HFFc6 (cell line): ENCODE measurements around the gene PSD2. TPM values are rescaled to one million over a fixed set of nuclear protein-coding genes. Genes with fewer than 3 reads are reported as not detected.

ENCODE experiments used
- DNase-seq: peaks from one replicate; pipeline ENCODE4 v3.0.0-alpha.2; 2018
- H3K27ac Mint-ChIP-seq: 2 replicates; pipeline ENCODE4 v1.8.0; 2020; ENCODE audit warnings: mild to moderate bottlenecking, mixed read lengths
- H3K27me3 Mint-ChIP-seq: 2 replicates; pipeline ENCODE4 v1.8.0; 2021; ENCODE audit warnings: mild to moderate bottlenecking, moderate library complexity, mixed read lengths; ENCODE audit not compliant: insufficient read depth
- H3K36me3 Mint-ChIP-seq: 2 replicates; pipeline ENCODE4 v1.8.0; 2021; ENCODE audit warnings: low read depth, mixed read lengths
- H3K4me1 Mint-ChIP-seq: 2 replicates; pipeline ENCODE4 v1.8.0; 2020; ENCODE audit warnings: low read depth, mixed read lengths
- H3K4me3 Mint-ChIP-seq: 2 replicates; pipeline ENCODE4 v1.8.0; 2020; ENCODE audit warnings: mild to moderate bottlenecking, moderate library complexity, mixed read lengths
- H3K9me3 Mint-ChIP-seq: 2 replicates; pipeline ENCODE4 v1.8.0; 2020; ENCODE audit warnings: mild to moderate bottlenecking, mixed read lengths
- total RNA-seq, 6 experiments: library from RNA; stranded (reverse); fragmentation: NEBNext Ultra II Directional; extraction: Animal tissue kit (Norgen Biotek cat#: 25700); gene quantifications; 2 replicates in 1 of 6; 3 replicates in 5 of 6; pipeline ENCODE4 v1.2.3, GENCODE V29; 2021
- TF ChIP-seq, protein P1 (sequence below): fragments of 200-600 bp; sonication (generic); IDR thresholded peaks from 2 replicates; pipeline ENCODE4 v1.5.0; 2021; ENCODE audit warnings: antibody characterized with exemption, mild to moderate bottlenecking

PSD2 gene
- total RNA-seq, 6 experiments from 2014 or later, result 0.02 to 0.14 (median 0.07) TPM; not detected in 1

- Mint-ChIP-seq H3K36me3 (no peaks in the 10 kb centered on the region), H3K9me3 (no peaks in the 10 kb centered on the region), H3K27ac (no peak overlapping the region), H3K27me3 (peaks cover 46% of the 10 kb centered on the region), H3K4me1 (no peaks in the 10 kb centered on the region), H3K4me3 (no peak overlapping the region)
- no peak for DNase-seq
- TF ChIP-seq, protein P1, sequence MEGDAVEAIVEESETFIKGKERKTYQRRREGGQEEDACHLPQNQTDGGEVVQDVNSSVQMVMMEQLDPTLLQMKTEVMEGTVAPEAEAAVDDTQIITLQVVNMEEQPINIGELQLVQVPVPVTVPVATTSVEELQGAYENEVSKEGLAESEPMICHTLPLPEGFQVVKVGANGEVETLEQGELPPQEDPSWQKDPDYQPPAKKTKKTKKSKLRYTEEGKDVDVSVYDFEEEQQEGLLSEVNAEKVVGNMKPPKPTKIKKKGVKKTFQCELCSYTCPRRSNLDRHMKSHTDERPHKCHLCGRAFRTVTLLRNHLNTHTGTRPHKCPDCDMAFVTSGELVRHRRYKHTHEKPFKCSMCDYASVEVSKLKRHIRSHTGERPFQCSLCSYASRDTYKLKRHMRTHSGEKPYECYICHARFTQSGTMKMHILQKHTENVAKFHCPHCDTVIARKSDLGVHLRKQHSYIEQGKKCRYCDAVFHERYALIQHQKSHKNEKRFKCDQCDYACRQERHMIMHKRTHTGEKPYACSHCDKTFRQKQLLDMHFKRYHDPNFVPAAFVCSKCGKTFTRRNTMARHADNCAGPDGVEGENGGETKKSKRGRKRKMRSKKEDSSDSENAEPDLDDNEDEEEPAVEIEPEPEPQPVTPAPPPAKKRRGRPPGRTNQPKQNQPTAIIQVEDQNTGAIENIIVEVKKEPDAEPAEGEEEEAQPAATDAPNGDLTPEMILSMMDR, result no peak
Observed at GRCh38 chr5:139831624-139832023, 36.0 kb downstream of the PSD2 start.

GRCh38 chr5:139833525-139833924 lies 37.9 kb downstream of the PSD2 start:
- no peaks in the 10 kb centered on the region for H3K9me3 Mint-ChIP-seq
- peaks cover 39% of the 10 kb centered on the region for H3K27me3 Mint-ChIP-seq
- no peaks in the 10 kb centered on the region for H3K4me1 Mint-ChIP-seq
- no peak overlapping the region for H3K27ac Mint-ChIP-seq
- DNase-seq, result no peak
- H3K4me3 Mint-ChIP-seq, result no peak overlapping the region
- TF ChIP-seq, protein P1, result no peak
- no peaks in the 10 kb centered on the region for H3K36me3 Mint-ChIP-seq

- H3K4me3 Mint-ChIP-seq, result no peak overlapping the region
- H3K27ac Mint-ChIP-seq, result no peak overlapping the region
- peaks cover 41% of the 10 kb centered on the region for H3K27me3 Mint-ChIP-seq
- H3K36me3 Mint-ChIP-seq, result no peaks in the 10 kb centered on the region
- H3K9me3 Mint-ChIP-seq, result no peaks in the 10 kb centered on the region
- no peaks in the 10 kb centered on the region for H3K4me1 Mint-ChIP-seq
- TF ChIP-seq, protein P1, result no peak
- no peak for DNase-seq
Observed at GRCh38 chr5:139835656-139836055, 40.0 kb downstream of the PSD2 start.

GRCh38 chr5:139836469-139837208 lies 41.0 kb downstream of the PSD2 start:
- Mint-ChIP-seq H3K9me3 (no peaks in the 10 kb centered on the region), H3K4me3 (no peak overlapping the region), H3K4me1 (no peaks in the 10 kb centered on the region), H3K27me3 (peaks cover 37% of the 10 kb centered on the region), H3K27ac (no peak overlapping the region), H3K36me3 (no peaks in the 10 kb centered on the region)
- DNase-seq, result no peak
- TF ChIP-seq, protein P1, result no peak

GRCh38 chr5:139837711-139838380 lies 42.2 kb downstream of the PSD2 start:
- peaks cover 39% of the 10 kb centered on the region for H3K27me3 Mint-ChIP-seq

More at GRCh38 chr5:139837711-139838380, 42.2 kb downstream of the PSD2 start:
- Mint-ChIP-seq H3K27ac (no peak overlapping the region), H3K4me3 (no peak overlapping the region), H3K4me1 (no peaks in the 10 kb centered on the region), H3K36me3 (no peaks in the 10 kb centered on the region), H3K9me3 (no peaks in the 10 kb centered on the region)
- TF ChIP-seq, protein P1, result no peak
- no peak for DNase-seq
